OCI-LY7 (cell line): ENCODE data around the gene MPPED2. TPM values are rescaled to one million over a fixed set of nuclear protein-coding genes. Genes with fewer than 3 reads are reported as not detected.

Experiments used
- BruUV-seq: library from RNA; stranded (reverse); fragments of 400-500 nt; replicated peaks from 2 replicates; lab custom pipeline; 2021; lab: Mats Ljungman, UMichigan
- CTCF ChIA-PET: fragments of 300-600 bp; sonication (Branson Sonifier 250); formaldehyde crosslinking; loops from one replicate; lab custom pipeline; 2022; ENCODE audit warnings: antibody characterized with exemption; ENCODE audit not compliant: unreplicated experiment; lab: Charles Lee
- POLR2A ChIA-PET: fragments of 300-600 bp; sonication (Branson Sonifier 250); formaldehyde crosslinking; loops from one replicate; lab custom pipeline; 2022; ENCODE audit warnings: antibody characterized with exemption; lab: Charles Lee
- DNase-seq: peaks from one replicate; pipeline ENCODE4 v3.0.0-alpha.2; 2015; ENCODE audit warnings: low spot score
- H2AFZ ChIP-seq: fragments of 200-600 bp; sonication (generic), shearing (Covaris generic); 2 replicates; pipeline ENCODE4 v1.6.1; 2014; ENCODE audit warnings: mild to moderate bottlenecking, antibody characterized with exemption, low read length, moderate library complexity
- H3K27ac ChIP-seq: fragments of 200-600 bp; sonication (generic); 2 replicates; pipeline ENCODE4 v1.5.1; 2014; ENCODE audit warnings: mixed run types, low read depth, mild to moderate bottlenecking, moderate library complexity, low read length, inconsistent platforms; ENCODE audit not compliant: poor library complexity, severe bottlenecking
- H3K36me3 ChIP-seq: fragments of 200-600 bp; sonication (generic); 2 replicates; pipeline ENCODE4 v1.6.1; 2014; ENCODE audit warnings: mild to moderate bottlenecking, antibody characterized with exemption, low read length, moderate library complexity, mixed read lengths; ENCODE audit not compliant: insufficient read depth
- H3K4me1 ChIP-seq: fragments of 200-600 bp; sonication (generic); 2 replicates; pipeline ENCODE4 v1.5.1; 2014; ENCODE audit warnings: mild to moderate bottlenecking, low read length; ENCODE audit not compliant: insufficient read depth, poor library complexity, severe bottlenecking
- H3K4me2 ChIP-seq: fragments of 200-600 bp; sonication (generic); 2 replicates; pipeline ENCODE4 v1.6.1; 2014; ENCODE audit warnings: mild to moderate bottlenecking, low read length
- H3K4me3 ChIP-seq: fragments of 200-600 bp; sonication (generic); 2 replicates; pipeline ENCODE4 v1.5.1; 2014; ENCODE audit warnings: mild to moderate bottlenecking, low read depth, low read length; ENCODE audit not compliant: poor library complexity, severe bottlenecking
- H3K79me2 ChIP-seq: fragments of 200-600 bp; sonication (generic); 2 replicates; pipeline ENCODE4 v1.6.1; 2016; ENCODE audit warnings: low read depth, mild to moderate bottlenecking, low read length, moderate library complexity, mixed read lengths; ENCODE audit not compliant: insufficient read depth
- H3K9me2 ChIP-seq: fragments of 200-600 bp; sonication (generic); 2 replicates; pipeline ENCODE4 v1.6.1; 2016; ENCODE audit warnings: mild to moderate bottlenecking, low read length, mixed read lengths; ENCODE audit not compliant: insufficient read depth
- H3K9me3 ChIP-seq: fragments of 200-600 bp; sonication (generic); 2 replicates; pipeline ENCODE4 v1.6.1; 2014; ENCODE audit warnings: mild to moderate bottlenecking, mixed run types, low read length, mixed read lengths
- H4K20me1 ChIP-seq: fragments of 200-600 bp; sonication (generic); 2 replicates; pipeline ENCODE4 v1.6.1; 2014; ENCODE audit warnings: mild to moderate bottlenecking, antibody characterized with exemption, low read length, moderate library complexity, mixed read lengths; ENCODE audit not compliant: insufficient read depth
- EZH2phosphoT487 ChIP-seq: fragments of 200-600 bp; sonication (generic); IDR thresholded peaks from 2 replicates; pipeline ENCODE4 v1.6.1; 2018; ENCODE audit warnings: low read depth, borderline replicate concordance, mild to moderate bottlenecking, mixed run types, antibody characterized with exemption, low read length, moderate library complexity, mixed read lengths
- intact Hi-C: fragments of 100-400 bp; cut with micrococcal nuclease; formaldehyde crosslinking; loops from one replicate; pipeline ENCODE4 v1.10.0; 2022; ENCODE audit not compliant: unreplicated experiment
- total RNA-seq, 2 experiments: library from RNA; depleted of rRNA in 1 of 2; stranded (reverse); fragments of >200 nt in 1 of 2; shearing (Covaris generic) in 1 of 2; gene quantifications; 2 replicates each; pipeline ENCODE4 v1.2.3, GENCODE V29; 2014 to 2022
- TF ChIP-seq, protein P1 (sequence below): fragments of 200-600 bp; sonication (generic); conservative IDR thresholded peaks from 2 replicates; pipeline ENCODE4 v1.5.1; 2014; ENCODE audit warnings: mild to moderate bottlenecking, antibody characterized with exemption, low read length, moderate library complexity, mixed read lengths

MPPED2 gene
- total RNA-seq, 2 experiments from 2014 or later = not detected

DNA sequence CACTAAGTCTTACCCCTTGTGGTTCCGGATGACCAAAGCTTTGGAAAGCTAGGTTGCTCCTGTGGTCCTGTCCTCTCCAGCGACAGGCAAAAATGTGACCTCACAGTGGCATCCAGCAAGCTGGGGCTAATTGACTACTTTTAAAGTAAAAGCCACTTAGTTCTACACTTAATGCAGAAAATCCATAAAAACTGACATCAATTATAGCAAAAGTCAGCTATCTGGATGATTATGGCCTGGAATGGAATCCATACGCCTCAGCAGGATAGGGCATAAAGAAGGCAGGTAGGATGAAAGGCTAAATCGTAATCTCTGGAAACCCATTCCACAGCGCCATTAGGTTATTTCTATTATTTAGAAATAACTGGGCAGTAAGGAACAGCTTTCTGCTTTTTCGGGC is 171.3 kb downstream of the MPPED2 start:
- no peak overlapping the region for H2AFZ ChIP-seq
- H3K4me3 ChIP-seq = no peak overlapping the region
- H3K79me2 ChIP-seq = no peaks in the 10 kb centered on the region
- H3K4me2 ChIP-seq = no peak overlapping the region
- CTCF ChIA-PET = no interaction called here
- no peak overlapping the region for H3K27ac ChIP-seq
- TF ChIP-seq EZH2phosphoT487 = no peak
- TF ChIP-seq, protein P1, sequence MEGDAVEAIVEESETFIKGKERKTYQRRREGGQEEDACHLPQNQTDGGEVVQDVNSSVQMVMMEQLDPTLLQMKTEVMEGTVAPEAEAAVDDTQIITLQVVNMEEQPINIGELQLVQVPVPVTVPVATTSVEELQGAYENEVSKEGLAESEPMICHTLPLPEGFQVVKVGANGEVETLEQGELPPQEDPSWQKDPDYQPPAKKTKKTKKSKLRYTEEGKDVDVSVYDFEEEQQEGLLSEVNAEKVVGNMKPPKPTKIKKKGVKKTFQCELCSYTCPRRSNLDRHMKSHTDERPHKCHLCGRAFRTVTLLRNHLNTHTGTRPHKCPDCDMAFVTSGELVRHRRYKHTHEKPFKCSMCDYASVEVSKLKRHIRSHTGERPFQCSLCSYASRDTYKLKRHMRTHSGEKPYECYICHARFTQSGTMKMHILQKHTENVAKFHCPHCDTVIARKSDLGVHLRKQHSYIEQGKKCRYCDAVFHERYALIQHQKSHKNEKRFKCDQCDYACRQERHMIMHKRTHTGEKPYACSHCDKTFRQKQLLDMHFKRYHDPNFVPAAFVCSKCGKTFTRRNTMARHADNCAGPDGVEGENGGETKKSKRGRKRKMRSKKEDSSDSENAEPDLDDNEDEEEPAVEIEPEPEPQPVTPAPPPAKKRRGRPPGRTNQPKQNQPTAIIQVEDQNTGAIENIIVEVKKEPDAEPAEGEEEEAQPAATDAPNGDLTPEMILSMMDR = no peak
- no peaks in the 10 kb centered on the region for H3K4me1 ChIP-seq
- DNase-seq = no peak
- no peaks in the 10 kb centered on the region for H4K20me1 ChIP-seq
- POLR2A ChIA-PET = interaction anchor here (0.5 to 2.1 kb wide), 5 partner anchors 10 to 191 kb away, joined by 3 to 6 read pairs (median 4); no protein-coding TSS in a partner anchor
- H3K9me3 ChIP-seq = no peaks in the 10 kb centered on the region
- H3K36me3 ChIP-seq = no peaks in the 10 kb centered on the region
- H3K9me2 ChIP-seq = no peaks in the 10 kb centered on the region
- intact Hi-C loops = no loop called here
- no TSS peak for BruUV-seq

DNA sequence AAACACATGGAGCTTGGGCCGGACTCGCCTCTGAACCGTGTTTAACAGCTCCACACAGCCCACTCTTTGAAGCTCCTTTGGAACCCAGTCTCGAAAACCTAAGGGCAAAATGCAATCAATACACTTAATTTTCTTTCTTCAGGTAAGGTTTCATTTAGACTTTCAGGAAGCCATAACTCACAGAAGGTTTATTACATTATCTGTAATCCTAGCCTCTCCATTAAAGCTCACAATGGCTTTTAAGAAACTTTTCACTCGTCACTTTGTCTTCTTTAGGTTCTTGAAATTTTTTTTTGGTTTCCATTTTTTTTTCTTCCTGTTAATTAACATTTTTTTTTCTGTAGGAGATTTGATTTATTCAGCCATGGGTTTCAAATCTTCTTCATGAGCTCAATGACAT is 171.9 kb downstream of the MPPED2 start:
- BruUV-seq = no TSS peak
- no peaks in the 10 kb centered on the region for H3K9me2 ChIP-seq
- H4K20me1 ChIP-seq = no peaks in the 10 kb centered on the region
- no peak overlapping the region for H3K27ac ChIP-seq
- H3K4me2 ChIP-seq = no peak overlapping the region
- no peaks in the 10 kb centered on the region for H3K36me3 ChIP-seq
- H3K4me3 ChIP-seq = no peak overlapping the region
- H3K9me3 ChIP-seq = no peaks in the 10 kb centered on the region
- intact Hi-C loops = no loop called here
- no peaks in the 10 kb centered on the region for H3K79me2 ChIP-seq
- CTCF ChIA-PET = no interaction called here
- no peak for DNase-seq
- POLR2A ChIA-PET = interaction anchor here (0.5 to 2.1 kb wide), 5 partner anchors 10 to 22 kb away, joined by 3 to 6 read pairs (median 4); no protein-coding TSS in a partner anchor
- TF ChIP-seq, protein P1 = no peak
- no peak for TF ChIP-seq EZH2phosphoT487
- no peaks in the 10 kb centered on the region for H3K4me1 ChIP-seq
- H2AFZ ChIP-seq = no peak overlapping the region

DNA sequence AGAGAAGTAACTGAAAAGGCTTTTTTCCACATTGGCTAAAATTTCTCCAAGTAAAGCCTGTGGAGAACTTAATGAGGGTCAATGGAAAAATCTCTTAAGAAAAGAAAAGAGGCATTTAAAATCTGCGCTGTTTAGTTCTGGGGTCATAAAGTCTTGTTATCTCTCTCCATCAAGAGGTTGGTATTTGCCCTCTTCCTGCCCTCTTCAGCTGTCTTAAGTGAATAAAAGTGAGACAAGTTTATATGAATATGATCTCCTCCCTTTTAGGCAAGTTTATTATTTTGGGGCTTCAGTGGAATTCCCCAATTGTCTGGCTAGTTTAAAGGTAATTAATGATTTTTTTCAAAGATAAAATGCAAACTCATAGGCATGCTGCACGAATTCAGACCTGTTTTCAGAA is 173.6 kb downstream of the MPPED2 start:
- Histone ChIP-seq H3K79me2 (no peaks in the 10 kb centered on the region), H3K4me2 (no peak overlapping the region), H3K9me3 (no peaks in the 10 kb centered on the region), H2AFZ (no peak overlapping the region), H3K36me3 (no peaks in the 10 kb centered on the region), H3K27ac (no peak overlapping the region), H3K4me1 (no peaks in the 10 kb centered on the region), H3K4me3 (no peak overlapping the region), H4K20me1 (no peaks in the 10 kb centered on the region), H3K9me2 (no peaks in the 10 kb centered on the region)
- no TSS peak for BruUV-seq
- TF ChIP-seq, protein P1 = no peak
- TF ChIP-seq EZH2phosphoT487 = no peak
- intact Hi-C loops = no loop called here
- ChIA-PET POLR2A (no interaction called here), CTCF (no interaction called here)
- no peak for DNase-seq
